GM12892 (cell line): Measurements from ENCODE around the gene IRGQ.

Experiments
- POLR2A ChIP-seq: IDR thresholded peaks from 2 replicates; pipeline ENCODE4 v1.6.1; 2011; ENCODE audit warnings: low read depth, low read length, control low read depth
- POLR2AphosphoS5 ChIP-seq: IDR thresholded peaks from 2 replicates; pipeline ENCODE4 v1.6.1; 2011; ENCODE audit warnings: low read depth, low read length, control low read depth

DNA sequence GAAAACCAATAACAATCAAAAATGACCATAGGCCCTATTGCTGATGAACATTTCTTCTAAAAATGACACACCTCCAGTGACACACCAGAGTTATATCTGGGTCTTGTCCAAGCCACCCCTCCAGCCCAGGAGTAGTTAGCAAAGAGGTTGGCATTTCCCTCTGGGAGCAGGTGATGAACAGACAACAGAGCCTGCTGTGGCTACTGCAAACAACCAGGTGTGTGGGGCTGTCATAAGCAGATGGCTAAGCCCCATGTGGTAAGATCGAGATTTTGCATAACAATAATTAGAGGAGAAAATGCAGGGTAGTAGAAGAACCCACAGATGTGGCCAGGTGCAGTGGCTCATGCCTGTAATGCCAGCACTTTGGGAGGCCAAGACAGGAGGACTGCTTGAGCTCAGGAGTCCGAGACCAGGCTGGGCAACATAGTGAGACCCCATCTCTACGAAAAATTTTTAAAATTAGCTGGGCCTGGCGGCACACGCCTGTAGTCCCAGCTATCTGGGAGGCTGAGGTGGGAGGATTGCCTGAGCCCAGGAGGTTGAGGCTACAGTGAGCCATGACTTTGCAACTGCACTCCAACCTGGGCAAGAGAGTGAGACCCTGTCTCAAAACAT, 25.7 kb downstream of the IRGQ start:
- TF ChIP-seq POLR2AphosphoS5 (no peak), POLR2A (no peak)
